Measurements from ENCODE around the gene RFWD3. TPM values are rescaled to one million over a fixed set of nuclear protein-coding genes. Genes with fewer than 3 reads are reported as not detected.

The RFWD3 gene
- total RNA-seq, 1 experiment from 2014 or later: 53.7 TPM

DNA sequence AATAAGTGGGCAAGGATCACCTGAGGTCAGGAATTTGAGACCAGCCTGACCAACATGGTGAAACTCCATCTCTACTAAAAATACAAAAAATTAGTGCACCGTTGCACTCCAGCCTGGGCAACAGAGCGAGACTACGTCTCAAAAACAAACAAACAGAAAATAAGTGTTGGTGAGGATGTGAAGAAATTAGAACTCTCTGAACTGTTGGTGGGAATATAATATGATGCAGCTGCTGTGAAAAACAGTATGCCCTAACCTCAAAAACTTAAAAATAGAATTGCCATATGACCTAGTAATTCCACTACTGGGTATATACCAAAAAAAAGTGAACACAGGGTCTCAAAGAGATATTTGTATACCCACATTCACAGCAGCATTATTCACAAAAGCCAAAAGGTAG is 85.8 kb downstream of the RFWD3 start:
- Histone ChIP-seq H3K27me3 (ENCODE audit: control insufficient read depth, insufficient read depth, low read length) (no peaks in the 10 kb centered on the region), H3K4me1 (ENCODE audit: control insufficient read depth, insufficient read depth, low read length) (peaks cover 6% of the 10 kb centered on the region), H3K36me3 (ENCODE audit: control insufficient read depth, insufficient read depth, low read length) (no peaks in the 10 kb centered on the region), H3K9me3 (ENCODE audit: control insufficient read depth, insufficient read depth, low read depth, low read length) (no peaks in the 10 kb centered on the region), H3K27ac (ENCODE audit: low read length) (no peak overlapping the region), H3K4me3 (ENCODE audit: low read depth in 2 of 2, low read length in 2 of 2) (no peak overlapping the region)
- BruUV-seq (replicated peaks): no TSS peak
- POLR2A ChIA-PET: no interaction called here
- in situ Hi-C loops (cut with HindIII; ENCODE audit: low pct_unique_long_range_greater_than_20kb, low sequenced_read_pairs): no loop called here
- ATAC-seq (no peak), DNase-seq (ENCODE audit: low read depth, low spot score) (no peak)
- intact Hi-C loops (cut with micrococcal nuclease; ENCODE audit: unreplicated experiment): no loop called here
- CTCF ChIA-PET: no interaction called here
- TF ChIP-seq SIN3A (IDR thresholded peaks at IDR 0.05; ENCODE audit: borderline replicate concordance, insufficient read depth, low read depth, low read length) (no peak), CTCF (IDR thresholded peaks at IDR 0.05) (no peak), TCF7L2 (IDR thresholded peaks at IDR 0.05; ENCODE audit: low read depth, low read length) (no peak)

DNA sequence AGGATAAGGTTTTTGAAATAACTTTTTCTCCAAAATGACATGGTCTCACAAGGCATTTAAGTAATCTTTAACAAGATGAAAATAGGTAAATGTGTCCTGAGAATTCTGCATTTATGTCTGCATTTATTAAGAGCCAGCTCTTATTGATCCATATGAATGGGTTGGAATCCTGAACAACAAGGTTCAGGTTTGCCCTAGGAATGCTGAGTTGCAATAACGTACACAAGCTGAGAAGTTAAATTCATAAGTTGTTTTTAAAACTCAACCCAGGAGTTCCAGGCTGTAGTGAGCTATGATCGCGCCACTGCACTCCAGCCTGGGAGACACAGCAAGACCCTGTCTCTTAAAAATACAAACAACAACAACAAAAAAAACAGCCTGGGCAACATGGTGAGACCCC is 87.8 kb downstream of the RFWD3 start:
- no peaks in the 10 kb centered on the region for H3K27me3 ChIP-seq (ENCODE audit: control insufficient read depth, insufficient read depth, low read length)
- DNase-seq (ENCODE audit: low read depth, low spot score) (no peak), ATAC-seq (no peak)
- intact Hi-C loops (cut with micrococcal nuclease; ENCODE audit: unreplicated experiment): no loop called here
- ChIA-PET POLR2A (no interaction called here), CTCF (no interaction called here)
- no peak overlapping the region for H3K4me3 ChIP-seq (ENCODE audit: low read depth in 2 of 2, low read length in 2 of 2)
- peaks cover 6% of the 10 kb centered on the region for H3K4me1 ChIP-seq (ENCODE audit: control insufficient read depth, insufficient read depth, low read length)
- no peaks in the 10 kb centered on the region for H3K36me3 ChIP-seq (ENCODE audit: control insufficient read depth, insufficient read depth, low read length)
- no peaks in the 10 kb centered on the region for H3K9me3 ChIP-seq (ENCODE audit: control insufficient read depth, insufficient read depth, low read depth, low read length)
- no TSS peak for BruUV-seq (replicated peaks)
- TF ChIP-seq CTCF (IDR thresholded peaks at IDR 0.05) (no peak), POLR2AphosphoS5 (IDR thresholded peaks at IDR 0.05; ENCODE audit: low read depth, low read length) (no peak), TCF7L2 (IDR thresholded peaks at IDR 0.05; ENCODE audit: low read depth, low read length) (no peak), SIN3A (IDR thresholded peaks at IDR 0.05; ENCODE audit: borderline replicate concordance, insufficient read depth, low read depth, low read length) (no peak)
- TF ChIP-seq, protein P1, sequence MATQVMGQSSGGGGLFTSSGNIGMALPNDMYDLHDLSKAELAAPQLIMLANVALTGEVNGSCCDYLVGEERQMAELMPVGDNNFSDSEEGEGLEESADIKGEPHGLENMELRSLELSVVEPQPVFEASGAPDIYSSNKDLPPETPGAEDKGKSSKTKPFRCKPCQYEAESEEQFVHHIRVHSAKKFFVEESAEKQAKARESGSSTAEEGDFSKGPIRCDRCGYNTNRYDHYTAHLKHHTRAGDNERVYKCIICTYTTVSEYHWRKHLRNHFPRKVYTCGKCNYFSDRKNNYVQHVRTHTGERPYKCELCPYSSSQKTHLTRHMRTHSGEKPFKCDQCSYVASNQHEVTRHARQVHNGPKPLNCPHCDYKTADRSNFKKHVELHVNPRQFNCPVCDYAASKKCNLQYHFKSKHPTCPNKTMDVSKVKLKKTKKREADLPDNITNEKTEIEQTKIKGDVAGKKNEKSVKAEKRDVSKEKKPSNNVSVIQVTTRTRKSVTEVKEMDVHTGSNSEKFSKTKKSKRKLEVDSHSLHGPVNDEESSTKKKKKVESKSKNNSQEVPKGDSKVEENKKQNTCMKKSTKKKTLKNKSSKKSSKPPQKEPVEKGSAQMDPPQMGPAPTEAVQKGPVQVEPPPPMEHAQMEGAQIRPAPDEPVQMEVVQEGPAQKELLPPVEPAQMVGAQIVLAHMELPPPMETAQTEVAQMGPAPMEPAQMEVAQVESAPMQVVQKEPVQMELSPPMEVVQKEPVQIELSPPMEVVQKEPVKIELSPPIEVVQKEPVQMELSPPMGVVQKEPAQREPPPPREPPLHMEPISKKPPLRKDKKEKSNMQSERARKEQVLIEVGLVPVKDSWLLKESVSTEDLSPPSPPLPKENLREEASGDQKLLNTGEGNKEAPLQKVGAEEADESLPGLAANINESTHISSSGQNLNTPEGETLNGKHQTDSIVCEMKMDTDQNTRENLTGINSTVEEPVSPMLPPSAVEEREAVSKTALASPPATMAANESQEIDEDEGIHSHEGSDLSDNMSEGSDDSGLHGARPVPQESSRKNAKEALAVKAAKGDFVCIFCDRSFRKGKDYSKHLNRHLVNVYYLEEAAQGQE (IDR thresholded peaks at IDR 0.05; ENCODE audit: insufficient read depth in 1 of 2, low read depth in 2 of 2, low read length in 1 of 2): no peak
- in situ Hi-C loops (cut with HindIII; ENCODE audit: low pct_unique_long_range_greater_than_20kb, low sequenced_read_pairs): no loop called here
- H3K27ac ChIP-seq (ENCODE audit: low read length): no peak overlapping the region

Measured in Panc1 (cell line).